IPS DF 6.9 (cell line): Measurements from ENCODE around the gene ZNF79.
A peak's percentile ranks its signal among the peaks of the same experiment; 100 is the strongest.

Experiments used
- DNase-seq: peaks from one replicate; pipeline ENCODE4 v3.0.0-alpha.2; 2013; ENCODE audit warnings: low read depth, low spot score
- H3K27ac ChIP-seq: one replicate; pipeline ENCODE4 v1.5.1; 2013; ENCODE audit warnings: low read length, control low read depth
- H3K27me3 ChIP-seq: 2 replicates; pipeline ENCODE4 v1.6.1; 2013; ENCODE audit warnings: mild to moderate bottlenecking, low read length; ENCODE audit not compliant: control insufficient read depth, insufficient read depth
- H3K36me3 ChIP-seq: 2 replicates; pipeline ENCODE4 v1.6.1; 2013; ENCODE audit warnings: low read length; ENCODE audit not compliant: control insufficient read depth, insufficient read depth
- H3K4me1 ChIP-seq: 2 replicates; pipeline ENCODE4 v1.6.1; 2013; ENCODE audit warnings: low read length; ENCODE audit not compliant: control insufficient read depth, insufficient read depth
- H3K4me3 ChIP-seq: 2 replicates; pipeline ENCODE4 v1.5.1; 2013; ENCODE audit warnings: mild to moderate bottlenecking, low read length
- H3K9me3 ChIP-seq: 2 replicates; pipeline ENCODE4 v1.6.1; 2013; ENCODE audit warnings: low read length, inconsistent platforms; ENCODE audit not compliant: control insufficient read depth, insufficient read depth
- WGBS: extraction: QIAGEN DNeasy Blood & Tissue Kit; methylation state at CpG from one replicate; pipeline ENCODE4 v1.1.7; 2013; ENCODE audit warnings: mixed read lengths, missing lambda C conversion rate; ENCODE audit not compliant: insufficient read length, insufficient coverage; 5-methylcytosine and 5-hydroxymethylcytosine counted together

ZNF79 gene

DNA sequence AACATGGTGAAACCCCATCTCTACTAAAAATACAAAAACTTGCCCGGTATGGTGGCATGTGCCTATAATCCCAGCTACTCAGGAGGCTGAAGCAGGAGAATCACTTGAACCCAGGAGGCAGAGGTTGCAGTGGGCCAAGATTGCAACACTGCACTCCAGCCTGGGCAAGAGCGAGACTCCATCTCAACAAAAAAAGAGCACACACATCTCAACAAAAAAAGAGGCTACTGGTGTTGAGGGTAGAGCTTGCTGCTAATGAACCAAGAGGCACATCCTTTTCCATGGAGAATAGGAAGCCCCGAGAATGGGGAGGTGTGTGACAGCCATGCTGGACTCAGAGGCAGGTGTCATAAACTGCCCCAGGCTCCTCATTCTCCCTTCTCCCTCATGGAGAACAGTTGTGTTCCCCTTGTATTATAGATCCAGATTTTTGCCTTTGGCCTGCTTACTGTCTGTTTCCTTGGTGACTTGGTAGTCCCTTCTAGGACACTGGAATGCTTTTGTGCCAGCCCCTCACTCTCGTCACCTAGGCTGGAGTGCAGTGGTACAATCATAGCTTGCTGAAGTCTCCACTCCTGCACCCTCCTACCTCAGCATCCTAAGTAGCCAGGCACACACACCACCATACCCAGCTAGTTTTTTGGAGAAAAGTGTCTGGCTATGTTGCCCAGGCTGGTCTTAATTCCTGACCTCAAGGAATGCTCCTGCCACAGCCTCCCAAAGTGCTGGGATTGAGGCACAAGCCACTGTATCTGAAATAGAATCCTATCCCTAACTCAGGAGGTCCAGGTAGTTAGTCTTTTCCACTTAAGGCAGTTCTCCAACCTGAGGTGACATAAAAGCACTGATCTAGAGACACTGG is 21.9 kb downstream of the ZNF79 start:
- no peak overlapping the region for H3K27ac ChIP-seq
- H3K27me3 ChIP-seq, result no peaks in the 10 kb centered on the region
- WGBS, result no CpG with 5 or more reads among the region's 4 CpGs
- H3K9me3 ChIP-seq, result peaks cover 2% of the 10 kb centered on the region; the same call in 1 of the 2 replicates
- peaks cover 58% of the 10 kb centered on the region for H3K36me3 ChIP-seq
- no peak overlapping the region for H3K4me3 ChIP-seq
- DNase-seq, result no peak
- H3K4me1 ChIP-seq, result no peaks in the 10 kb centered on the region

GRCh38 chr9:127446713-127447415 is 22.7 kb downstream of the ZNF79 start:
- no peaks in the 10 kb centered on the region for H3K27me3 ChIP-seq
- no peak for DNase-seq
- WGBS, result no CpG with 5 or more reads among the region's 7 CpGs
- H3K4me3 ChIP-seq, result no peak overlapping the region
- peaks cover 58% of the 10 kb centered on the region for H3K36me3 ChIP-seq
- H3K27ac ChIP-seq, result no peak overlapping the region
- peaks cover 2% of the 10 kb centered on the region; the same call in 1 of the 2 replicates for H3K9me3 ChIP-seq
- H3K4me1 ChIP-seq, result no peaks in the 10 kb centered on the region

DNA sequence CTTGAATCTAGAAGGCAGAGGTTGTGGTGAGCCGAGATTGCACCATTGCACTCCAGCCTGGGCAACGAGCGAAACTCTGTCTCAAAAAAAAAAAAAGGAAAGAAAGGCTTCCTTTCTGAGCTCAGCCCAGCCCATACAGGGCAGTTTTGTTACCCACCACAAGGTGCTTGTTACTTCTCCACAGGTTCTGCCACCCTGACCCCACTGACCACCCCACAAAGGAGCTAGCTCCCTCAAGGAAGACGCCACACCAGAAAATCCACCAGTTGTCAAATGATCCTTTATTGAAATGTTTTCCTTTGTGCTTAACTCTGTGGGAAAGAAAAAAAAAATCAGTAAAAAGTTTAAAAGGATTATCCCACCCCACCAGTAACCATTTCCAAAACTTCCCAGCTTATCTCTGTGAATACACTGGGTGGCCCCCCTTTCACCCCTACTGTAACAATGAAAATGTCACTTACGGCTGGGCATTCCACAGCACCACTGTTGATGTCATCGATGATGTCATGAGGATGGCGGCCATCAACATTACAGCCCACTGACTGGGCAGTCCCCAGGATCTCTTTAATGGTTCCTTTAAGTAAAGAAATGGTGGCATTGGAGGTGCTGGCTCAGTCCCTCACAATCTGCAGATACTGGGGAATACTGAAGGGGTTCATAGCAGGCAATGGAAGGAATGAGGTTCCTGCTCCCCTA is 23.4 kb downstream of the ZNF79 start:
- peaks cover 2% of the 10 kb centered on the region; the same call in 1 of the 2 replicates for H3K9me3 ChIP-seq
- no peaks in the 10 kb centered on the region for H3K27me3 ChIP-seq
- WGBS, result no CpG with 5 or more reads among the region's 7 CpGs
- H3K4me1 ChIP-seq, result no peaks in the 10 kb centered on the region; the same call in 1 of the 2 replicates
- H3K27ac ChIP-seq, result no peak overlapping the region
- peaks cover 58% of the 10 kb centered on the region for H3K36me3 ChIP-seq
- no peak overlapping the region for H3K4me3 ChIP-seq
- no peak for DNase-seq

GRCh38 chr9:127448112-127448805 is 24.1 kb downstream of the ZNF79 start:
- H3K9me3 ChIP-seq, result peaks cover 2% of the 10 kb centered on the region; the same call in 1 of the 2 replicates
- H3K4me1 ChIP-seq, result peaks cover 1% of the 10 kb centered on the region; the same call in 1 of the 2 replicates
- no CpG with 5 or more reads among the region's 8 CpGs for WGBS
- peak overlapping the region; percentile 9; the same call in 1 of the 2 replicates for H3K4me3 ChIP-seq
- no peak for DNase-seq
- H3K27ac ChIP-seq, result no peak overlapping the region
- H3K36me3 ChIP-seq, result peaks cover 58% of the 10 kb centered on the region
- no peaks in the 10 kb centered on the region for H3K27me3 ChIP-seq

- Histone ChIP-seq H3K27ac (no peak overlapping the region), H3K9me3 (no peaks in the 10 kb centered on the region; the same call in 1 of the 2 replicates), H3K27me3 (no peaks in the 10 kb centered on the region), H3K4me1 (peaks cover 1% of the 10 kb centered on the region; the same call in 1 of the 2 replicates), H3K4me3 (peak overlapping the region; percentile 91; the same call in 1 of the 2 replicates), H3K36me3 (peaks cover 52% of the 10 kb centered on the region)
- no peak for DNase-seq
- WGBS, result no CpG with 5 or more reads among the region's 5 CpGs
Measured at GRCh38 chr9:127449332-127449966, 25.3 kb downstream of the ZNF79 start.

- no peak for DNase-seq
- no CpG with 5 or more reads among the region's 14 CpGs for WGBS
- Histone ChIP-seq H3K4me3 (peak overlapping the region; percentile 91), H3K4me1 (peaks cover 1% of the 10 kb centered on the region; the same call in 1 of the 2 replicates), H3K27me3 (no peaks in the 10 kb centered on the region), H3K36me3 (peaks cover 47% of the 10 kb centered on the region), H3K9me3 (no peaks in the 10 kb centered on the region), H3K27ac (no peak overlapping the region)
Measured at GRCh38 chr9:127450243-127450760, 26.1 kb downstream of the ZNF79 start.

GRCh38 chr9:127450830-127451607 is 26.8 kb downstream of the ZNF79 start, which contains the start of the genes LRSAM1 and RPL12:
LRSAM1 (plus strand) TSS chr9:127451510; CDS start chr9:127454528, 3,018 bp downstream.
RPL12 (minus strand) TSS chr9:127451406; CDS start chr9:127451317, 89 bp downstream.
- no peaks in the 10 kb centered on the region for H3K27me3 ChIP-seq
- DNase-seq, result peak; percentile 94
- WGBS, result no CpG with 5 or more reads among the region's 71 CpGs
- no peaks in the 10 kb centered on the region for H3K9me3 ChIP-seq
- peaks cover 44% of the 10 kb centered on the region for H3K36me3 ChIP-seq
- no peak within 1 kb of the TSS for H3K27ac ChIP-seq
- H3K4me1 ChIP-seq, result peaks cover 1% of the 10 kb centered on the region; the same call in 1 of the 2 replicates
- H3K4me3 ChIP-seq, result peak within 1 kb of the TSS; percentile 91

GRCh38 chr9:127451608-127451857 is 27.4 kb downstream of the ZNF79 start:
- DNase-seq, result no peak
- Histone ChIP-seq H3K27ac (no peak overlapping the region), H3K27me3 (no peaks in the 10 kb centered on the region), H3K36me3 (peaks cover 39% of the 10 kb centered on the region), H3K4me3 (peak overlapping the region; percentile 91; the same call in 1 of the 2 replicates), H3K9me3 (no peaks in the 10 kb centered on the region), H3K4me1 (peaks cover 1% of the 10 kb centered on the region; the same call in 1 of the 2 replicates)
- WGBS, result no CpG with 5 or more reads among the region's 14 CpGs
